Measurements from ENCODE around the gene PAK1.

The PAK1 gene

DNA sequence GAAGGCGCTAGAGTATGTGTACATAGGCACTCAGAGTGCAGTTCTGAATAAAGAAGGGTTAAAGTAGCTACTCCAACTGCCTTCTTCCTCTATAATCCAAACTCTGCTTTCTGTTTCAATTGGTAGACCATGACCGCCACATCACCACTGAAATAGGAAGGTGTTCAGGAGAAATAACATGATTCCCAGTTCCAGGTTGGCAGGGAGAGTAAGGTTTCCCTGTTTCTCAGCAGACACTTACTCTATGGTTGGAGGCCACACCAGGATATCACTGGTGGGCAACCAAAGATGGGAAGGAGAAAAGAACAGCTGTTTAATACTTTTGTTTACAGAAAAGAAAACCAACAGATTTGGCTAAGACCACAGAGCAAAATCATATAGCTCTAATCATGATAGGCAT is 37.9 kb downstream of the PAK1 start:
- no peak for DNase-seq (ENCODE audit: low spot score)

DNA sequence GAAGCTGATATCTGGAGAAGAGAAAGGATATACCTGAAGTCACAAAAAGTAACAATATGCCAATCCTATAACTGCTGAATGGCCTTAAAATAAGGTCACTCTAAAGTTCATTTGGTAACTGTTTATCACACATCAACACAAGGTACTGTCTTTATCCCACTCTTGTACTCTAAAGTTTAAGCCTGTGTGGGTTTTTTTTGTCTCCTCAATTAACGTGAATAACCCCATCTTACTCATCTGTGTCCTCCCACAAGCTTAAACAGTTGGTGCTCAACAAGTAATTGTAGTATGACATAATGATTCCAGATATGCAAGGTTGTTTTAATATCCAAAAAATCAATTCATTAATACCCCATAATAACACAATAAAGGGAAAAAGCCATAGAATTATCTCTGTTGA is 42.1 kb downstream of the PAK1 start:
- no peak for DNase-seq (ENCODE audit: low spot score)

DNA sequence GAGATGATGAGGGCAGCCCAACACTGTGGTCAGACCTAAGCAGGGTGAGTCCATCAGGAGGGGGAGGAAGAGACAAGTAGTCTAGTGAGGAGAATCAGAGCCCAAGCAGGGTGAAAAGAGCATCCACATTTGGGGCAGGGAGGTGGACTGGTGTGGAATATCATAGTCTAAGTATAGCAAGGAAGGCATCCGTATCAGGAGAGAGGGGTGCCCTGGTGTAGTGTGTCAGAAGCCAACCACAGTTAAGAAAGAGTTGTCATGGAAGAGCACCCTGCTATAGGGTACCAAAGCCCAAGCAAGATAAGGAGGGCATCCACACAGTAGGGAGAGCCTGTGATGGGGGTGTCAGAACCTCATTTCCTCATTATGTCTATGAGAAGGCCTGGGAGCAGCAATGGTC is 45.3 kb downstream of the PAK1 start:
- DNase-seq (ENCODE audit: low spot score): no peak

DNA sequence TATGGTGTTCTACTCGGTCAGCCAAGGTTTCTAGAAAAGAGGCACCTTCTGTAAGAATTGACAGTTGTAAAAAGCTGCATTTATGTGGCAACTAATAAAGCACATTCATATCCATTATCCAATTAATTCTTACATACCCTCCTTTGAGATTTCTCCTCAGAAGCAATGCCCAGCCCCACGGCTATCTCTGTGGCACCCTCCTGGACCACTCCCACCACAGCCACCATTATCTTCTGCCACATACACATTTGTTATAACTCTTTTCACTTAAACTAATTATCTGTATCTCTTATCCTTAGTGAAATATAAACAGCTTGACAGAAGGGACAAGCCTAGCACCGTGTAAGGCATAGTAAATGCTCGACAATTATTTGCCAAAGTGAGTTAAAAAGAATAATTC is 48.5 kb downstream of the PAK1 start:
- no peak for DNase-seq (ENCODE audit: low spot score)

DNA sequence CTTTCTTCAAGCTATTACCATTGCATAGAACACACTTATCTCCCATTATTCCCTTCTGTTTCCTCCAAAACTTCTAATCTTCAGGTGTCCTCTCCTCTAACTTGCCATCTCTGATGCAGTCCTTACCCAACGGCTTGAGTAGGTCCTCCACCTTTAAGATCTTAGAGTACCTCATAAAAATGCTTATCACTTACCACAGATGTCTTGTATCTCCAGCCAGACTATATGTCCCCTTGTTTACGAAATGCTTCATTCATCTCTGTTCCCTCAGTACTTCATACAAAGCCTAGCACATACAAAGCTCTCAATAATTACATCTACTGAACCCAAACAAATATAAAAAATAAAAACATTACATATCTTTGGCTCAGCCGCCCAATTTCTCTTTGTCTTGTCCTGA is 49.2 kb downstream of the PAK1 start:
- no peak for DNase-seq (ENCODE audit: low spot score)

DNA sequence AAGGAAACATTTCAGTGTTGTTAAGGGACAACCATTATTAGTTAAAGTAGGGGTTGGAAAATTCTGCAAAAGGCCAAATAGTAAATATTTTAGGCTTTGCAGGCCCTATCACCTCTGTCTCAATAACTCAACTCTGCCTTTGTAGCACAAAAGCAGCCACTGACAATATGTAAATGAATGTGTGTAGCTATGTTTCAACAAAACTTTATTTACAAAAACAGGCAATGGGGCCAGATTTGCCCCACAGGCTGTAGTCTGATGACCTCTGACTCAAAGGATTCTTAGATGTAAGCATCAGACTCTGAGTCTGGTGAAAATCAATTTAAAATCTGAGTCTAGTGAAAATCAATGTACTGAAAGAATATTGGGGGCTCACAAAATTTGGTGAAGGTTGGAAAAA is 50.3 kb downstream of the PAK1 start:
- no peak for DNase-seq (ENCODE audit: low spot score)

DNA sequence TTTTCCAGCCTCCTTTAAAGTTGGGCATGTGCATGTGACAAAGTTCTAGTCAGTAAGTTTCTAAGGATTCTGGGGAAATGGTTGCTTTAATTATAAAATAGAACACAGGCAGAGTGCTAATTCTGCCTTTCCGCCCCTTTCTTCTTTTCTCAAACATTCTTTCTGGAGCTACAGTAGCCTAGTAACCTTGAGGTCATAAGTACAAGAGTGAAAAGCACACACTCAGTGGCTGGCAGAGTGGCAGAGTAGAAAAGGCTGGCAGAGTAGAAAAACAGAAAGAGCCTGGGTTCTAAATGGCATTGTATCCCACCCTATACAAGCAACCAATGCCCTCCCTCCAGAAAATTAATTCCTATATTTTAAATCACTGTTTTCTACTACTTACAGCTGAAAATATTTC is 51.2 kb downstream of the PAK1 start:
- DNase-seq (ENCODE audit: low spot score): no peak

DNA sequence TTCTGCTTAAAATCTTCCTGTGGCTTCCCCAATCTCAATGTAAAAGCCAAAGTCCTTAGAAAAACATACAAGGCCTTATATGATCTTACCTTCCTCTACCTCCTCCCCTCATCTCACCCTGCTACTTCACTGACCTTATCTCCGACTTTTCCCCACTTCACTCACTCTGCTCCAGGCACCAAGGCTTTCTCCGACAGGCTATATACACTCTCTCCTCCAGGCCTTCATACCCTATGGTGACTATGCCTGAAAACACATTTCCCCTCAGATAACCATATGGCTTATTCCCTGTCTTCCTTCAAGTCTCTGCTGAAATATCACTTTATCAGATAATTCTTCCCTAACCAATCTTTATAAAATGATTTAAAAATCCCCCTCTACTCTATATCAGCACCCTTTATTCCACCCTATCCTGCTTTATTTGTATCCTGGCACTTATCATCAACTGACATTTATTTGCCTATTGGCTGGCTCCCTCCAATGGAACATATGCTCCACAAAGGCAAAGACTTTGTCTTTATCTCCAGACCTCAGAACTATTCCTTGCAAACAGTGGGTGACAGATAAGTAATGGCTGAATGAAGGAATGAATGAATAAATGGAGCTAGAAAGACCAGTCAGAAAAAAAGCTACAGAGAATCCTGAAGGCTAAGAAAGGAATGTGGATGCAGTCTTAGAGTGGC is 52.7 kb downstream of the PAK1 start:
- DNase-seq (ENCODE audit: low spot score): no peak

DNA sequence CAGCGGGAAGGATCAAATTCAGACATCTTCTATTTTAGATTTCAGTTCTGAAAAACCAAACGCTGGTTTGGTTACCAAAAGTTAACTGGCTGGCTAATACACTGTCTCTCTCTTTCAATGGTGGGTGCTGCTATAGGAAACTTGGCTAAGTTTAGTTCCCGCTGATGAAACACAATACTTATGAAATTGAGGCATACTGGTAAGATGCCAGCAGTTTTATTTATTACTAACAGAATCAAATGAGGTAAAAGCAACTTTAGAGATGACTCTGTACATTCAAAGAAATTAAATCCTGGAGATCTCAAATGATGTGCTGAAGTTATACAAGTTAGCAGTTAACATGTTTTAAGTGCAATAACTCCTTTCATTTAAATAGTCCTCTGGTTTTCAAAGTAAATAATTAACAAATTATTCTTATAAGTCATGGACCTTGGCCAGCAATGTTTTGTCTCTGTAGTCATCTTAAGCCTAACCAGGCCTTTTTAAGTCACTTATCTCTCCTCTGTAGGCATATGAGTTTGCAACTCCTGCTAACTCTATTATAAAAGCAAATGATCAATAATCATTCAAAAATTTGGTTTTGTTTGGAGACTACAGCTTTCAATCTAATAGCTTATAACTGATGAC is 54.8 kb downstream of the PAK1 start:
- no peak for DNase-seq (ENCODE audit: low spot score)

DNA sequence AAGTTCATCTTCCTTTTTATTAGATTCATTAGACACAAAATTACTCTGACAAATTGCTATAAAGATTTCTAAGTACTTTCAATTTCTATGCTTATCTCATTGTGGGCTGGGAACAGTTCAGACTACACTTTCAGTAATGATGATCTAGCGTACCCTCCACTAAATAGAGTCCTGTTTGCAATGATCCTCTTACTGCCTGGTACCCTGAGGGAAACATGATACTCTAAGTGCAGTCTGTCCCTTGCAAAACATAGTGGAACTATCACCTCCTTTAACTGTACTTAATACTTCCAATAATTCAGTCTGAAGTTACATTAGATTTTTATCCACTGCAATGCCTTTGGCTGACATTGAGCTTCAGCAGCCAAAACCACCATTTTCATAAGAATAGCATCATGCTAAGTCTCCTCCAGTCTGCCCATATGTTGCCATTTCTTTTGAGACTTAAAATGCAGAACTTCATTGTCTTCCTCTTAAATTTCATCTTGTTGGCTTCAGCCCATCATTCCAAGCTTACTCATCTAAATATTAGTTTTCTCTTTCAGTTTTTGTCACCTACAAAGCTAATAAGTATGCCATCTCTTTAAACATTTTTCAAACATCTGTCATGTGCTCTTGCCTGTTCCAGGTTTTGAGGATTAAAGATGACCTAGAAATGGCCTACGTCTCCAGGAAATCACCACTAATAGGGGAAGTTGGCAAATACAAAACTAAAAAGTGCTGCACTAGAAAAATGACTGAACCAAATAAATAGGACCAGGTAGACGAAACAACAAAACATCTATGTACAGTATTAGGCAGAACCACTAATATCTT is 55.5 kb downstream of the PAK1 start:
- DNase-seq (ENCODE audit: low spot score): no peak

DNA sequence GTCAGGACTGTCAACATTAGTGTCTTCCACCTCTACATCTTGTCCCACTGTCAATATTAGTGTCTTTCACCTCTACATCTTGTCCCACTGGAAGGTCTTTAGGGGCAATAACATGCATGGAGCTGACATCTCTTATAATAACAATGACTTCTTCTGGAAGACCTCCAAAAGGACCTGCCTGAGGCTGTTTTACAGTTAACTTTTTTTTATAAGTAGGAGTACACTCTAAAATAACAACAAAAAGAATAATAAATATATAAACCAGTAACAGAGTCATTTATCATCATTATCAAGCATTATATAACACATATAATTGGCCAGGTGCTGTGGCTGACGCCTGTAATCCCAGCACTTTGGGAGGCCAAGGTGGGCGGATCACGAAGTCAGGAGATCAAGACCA is 57.5 kb downstream of the PAK1 start:
- no peak for DNase-seq (ENCODE audit: low spot score)

DNA sequence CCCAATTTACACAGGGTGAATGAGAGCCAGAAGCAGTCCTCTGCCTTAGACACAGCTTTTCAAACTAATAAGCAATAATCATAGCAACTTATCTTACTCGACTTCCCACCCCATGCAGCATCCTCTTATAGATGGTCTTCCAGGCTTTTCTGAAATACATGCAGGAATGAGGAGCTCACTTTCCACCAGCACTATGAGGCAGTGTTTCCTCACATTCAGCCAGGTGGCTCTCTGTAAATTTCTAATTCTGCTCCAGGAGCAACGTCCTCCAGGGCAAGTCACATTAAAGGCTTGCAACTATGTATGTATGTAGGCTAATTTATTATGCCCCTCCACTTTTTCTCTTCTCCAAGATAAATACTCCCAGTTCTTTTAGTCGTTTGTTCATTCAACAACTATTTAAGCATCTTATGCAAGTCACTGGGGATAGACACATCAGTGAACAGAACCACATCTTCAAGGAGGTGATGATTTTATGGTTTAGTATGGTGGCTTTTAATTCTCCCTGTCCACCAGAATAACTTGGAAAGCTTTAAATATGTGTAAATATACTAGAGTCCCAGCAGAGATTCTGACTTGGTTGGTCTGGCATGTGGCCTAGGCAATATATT is 59.9 kb downstream of the PAK1 start:
- no peak for DNase-seq (ENCODE audit: low spot score)

DNA sequence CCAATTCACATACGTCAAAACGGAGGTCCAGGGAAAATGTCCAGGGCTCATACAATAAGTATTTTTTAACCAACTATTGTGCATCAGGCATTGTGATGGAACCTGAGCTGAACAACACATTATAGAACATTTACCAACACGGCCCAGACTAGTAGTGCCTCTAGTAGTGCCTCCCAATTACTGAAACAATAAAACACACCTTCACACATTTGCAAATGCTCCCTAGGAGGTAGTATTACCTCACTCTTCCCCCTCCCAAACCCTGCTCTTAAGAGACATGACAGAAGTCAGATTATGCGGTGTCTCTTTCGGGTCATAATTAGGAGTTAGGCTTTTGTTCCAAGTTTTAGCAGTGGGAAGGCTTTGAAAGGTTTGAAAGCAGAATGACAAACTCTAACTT is 61.1 kb downstream of the PAK1 start:
- no peak for DNase-seq (ENCODE audit: low spot score)

DNA sequence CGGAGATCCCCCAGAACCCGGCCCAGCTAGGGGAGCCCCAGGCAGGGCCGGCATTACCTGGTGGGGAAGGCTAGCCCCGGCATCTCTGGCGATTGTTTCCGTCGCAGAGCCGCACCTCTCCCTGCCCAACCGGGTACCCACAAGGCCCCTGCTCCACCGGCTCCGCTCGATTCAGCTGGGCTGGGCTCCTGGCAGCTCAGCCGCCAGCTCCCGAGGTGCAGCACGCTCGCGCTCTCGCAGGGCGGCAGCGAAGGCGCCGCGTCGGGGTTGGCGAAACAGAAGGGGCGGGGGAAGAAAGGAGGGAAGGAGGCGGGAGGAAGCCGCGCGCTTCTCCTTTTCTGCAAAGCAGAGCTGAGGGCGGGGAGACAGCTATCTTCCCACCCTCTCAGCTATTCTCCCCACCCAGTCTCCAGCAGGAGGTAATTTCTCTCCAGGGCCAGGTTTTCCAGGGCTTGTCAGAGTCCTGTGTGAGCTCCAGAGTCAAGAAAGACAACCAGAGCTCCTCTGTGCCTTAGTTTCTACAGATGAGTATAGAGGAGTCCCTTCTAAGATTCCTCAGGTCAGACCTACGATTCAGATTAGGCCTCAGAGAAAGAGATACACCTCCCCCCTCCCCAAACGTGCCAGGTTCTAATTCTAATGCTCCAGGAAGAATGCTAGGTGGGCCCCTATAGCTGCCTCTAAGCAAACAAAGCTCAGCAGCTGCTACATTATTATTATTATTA is 62.0 kb downstream of the PAK1 start:
- DNase-seq (ENCODE audit: low spot score): peak; percentile 87

DNA sequence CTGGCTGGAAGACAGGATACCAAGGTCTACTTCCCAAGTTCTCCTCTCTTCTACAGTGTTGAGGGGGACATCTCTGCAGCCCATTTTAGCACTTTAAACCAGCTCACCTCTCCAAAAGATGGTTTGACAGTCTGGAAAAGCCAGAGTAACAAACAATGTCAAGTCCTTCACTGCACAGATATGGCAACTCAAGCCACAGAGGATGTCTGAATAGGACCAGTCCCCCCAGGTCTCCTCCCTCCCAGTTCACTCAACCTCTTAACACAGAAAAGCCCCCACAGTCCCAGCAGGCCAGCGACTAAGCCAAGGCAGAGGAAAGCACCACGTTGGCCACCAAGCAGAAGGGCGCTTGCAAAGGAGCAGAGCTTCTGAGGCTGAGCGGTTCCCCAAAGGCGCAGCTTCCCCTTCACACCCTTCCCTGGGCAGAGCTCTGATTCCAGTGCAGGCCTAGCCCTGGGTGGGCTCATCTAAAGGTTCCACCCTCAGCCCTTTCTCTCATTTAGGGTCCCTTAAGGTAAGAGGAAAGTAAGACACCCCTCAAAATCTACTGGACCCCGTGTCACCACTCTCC is 62.7 kb downstream of the PAK1 start:
- peak; percentile 29 for DNase-seq (ENCODE audit: low spot score)

DNA sequence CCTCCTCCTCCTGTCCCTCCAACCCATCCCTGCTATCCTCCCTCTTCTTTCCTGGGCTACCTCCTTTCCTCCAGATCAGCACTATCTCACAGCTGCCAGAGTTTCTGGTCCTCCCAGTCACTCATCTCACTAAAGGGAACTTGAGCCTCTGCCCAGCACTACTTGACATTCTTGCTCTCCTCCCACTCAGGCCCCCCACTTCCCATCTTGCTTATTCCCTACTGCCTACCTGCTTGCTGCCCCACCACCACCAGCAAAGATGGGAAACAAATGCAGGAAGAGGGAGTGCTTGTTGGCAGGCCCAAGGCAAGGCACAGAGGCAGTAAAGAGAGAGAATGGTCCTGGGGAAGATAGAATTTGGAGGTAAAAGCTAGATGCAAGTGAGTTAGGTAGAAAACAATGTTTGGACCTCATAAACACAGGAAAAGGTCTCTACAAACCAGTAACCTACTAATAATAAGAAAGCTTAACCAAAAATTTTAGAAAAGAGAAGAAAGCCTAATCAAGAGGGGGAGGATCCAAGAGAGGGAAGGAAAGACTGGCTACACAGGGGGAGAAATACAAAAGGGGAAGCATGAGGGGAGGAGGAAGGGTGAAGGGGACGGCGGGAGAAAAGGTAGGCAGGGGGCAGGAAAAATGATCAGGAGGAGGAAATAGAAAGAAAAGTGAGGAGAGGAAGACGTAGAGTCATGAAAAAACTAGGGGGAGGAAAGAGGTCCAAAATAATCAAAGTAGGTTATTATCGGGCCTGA is 63.6 kb downstream of the PAK1 start:
- no peak for DNase-seq (ENCODE audit: low spot score)

DNA sequence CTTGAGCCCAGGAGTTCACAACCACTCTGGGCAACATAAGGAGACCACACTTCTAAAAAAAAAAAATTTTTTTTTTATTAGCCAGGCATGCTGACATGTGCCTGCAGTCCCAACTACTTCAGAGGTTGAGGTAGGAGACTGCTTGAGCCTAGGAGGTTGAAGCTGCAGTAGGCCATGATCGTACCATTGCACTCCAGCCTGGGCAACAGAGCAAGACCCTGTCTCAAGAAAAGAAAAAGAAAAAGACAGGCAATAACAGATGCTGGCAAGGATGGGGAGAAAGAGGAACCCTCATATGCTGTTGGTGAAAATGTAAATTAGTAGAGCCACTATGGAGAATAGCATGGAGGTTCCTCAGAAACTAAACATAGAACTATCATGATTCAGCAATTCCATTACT is 64.8 kb downstream of the PAK1 start:
- DNase-seq (ENCODE audit: low spot score): no peak

DNA sequence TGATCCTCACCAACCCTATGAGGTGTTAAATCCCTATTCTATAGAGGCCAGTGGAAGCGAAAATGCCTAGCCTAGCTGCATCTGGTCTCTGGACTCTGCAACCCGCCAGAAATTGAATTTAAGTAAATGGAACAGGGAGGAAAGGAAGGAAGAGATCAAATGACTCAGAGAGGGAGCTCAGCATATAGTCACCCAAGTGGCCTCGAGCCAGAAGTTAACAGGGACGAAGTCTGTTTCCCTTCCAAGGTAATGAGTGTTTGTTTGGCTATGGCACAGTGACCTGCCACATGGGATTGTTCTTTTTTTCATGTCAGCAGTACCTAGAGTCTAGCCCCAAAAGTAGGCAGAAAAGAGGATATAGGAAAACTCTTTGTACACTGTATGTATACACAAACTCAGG is 66.3 kb downstream of the PAK1 start:
- DNase-seq (ENCODE audit: low spot score): peak; percentile 85

DNA sequence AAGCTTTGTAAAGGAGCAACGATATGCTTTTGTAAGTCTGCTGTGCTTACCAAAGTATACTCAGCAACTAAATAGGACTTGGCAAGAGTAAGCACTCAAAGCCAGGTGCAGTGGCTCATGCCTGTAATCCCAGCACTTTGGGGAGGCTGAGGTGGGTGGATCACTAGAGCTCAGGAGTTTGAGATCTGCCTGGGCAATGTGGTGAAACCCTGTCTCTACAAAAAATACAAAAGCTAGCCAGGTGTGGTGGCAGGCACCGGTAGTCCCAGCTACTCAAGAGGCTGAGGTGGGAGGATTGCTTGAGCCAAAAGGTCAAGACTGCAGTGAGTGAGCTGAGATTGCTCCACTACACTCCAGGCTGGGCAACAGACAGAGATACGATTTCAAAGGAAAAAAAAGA is 67.5 kb downstream of the PAK1 start:
- DNase-seq (ENCODE audit: low spot score): no peak

DNA sequence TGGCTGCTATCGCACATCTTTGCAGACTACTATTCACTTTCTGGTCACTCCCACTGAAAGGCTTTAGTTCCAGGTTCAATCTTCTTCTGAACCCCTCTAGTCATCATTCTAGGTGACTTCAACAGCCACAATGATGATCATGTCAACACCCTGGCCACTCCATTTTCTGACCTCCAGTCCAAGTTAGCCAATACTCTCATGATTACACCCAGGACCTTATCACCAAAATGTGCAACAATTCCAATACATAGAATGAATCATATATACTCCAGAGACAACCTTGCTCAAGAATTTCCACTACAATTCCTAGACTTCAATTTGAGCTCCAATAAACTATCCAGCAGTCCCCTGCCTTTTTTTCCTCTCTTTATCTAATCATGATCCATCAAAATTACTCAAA is 70.7 kb downstream of the PAK1 start:
- DNase-seq (ENCODE audit: low spot score): no peak

DNA sequence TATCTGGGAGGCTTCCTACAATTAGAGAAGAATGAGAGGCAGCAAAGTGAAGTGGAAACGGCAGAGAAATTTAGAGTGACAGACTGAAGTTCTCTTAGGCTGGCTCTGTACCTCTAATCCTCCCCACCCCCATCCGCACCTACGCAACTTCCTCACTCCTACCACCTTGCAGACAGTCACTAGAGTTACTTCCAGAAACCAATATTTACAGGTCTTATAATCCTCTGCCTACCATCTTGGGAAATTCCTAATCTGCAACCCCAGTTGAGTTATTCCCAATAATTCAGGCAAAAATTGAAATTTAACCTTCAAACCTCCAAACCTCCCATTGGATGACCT is 71.7 kb downstream of the PAK1 start:
- DNase-seq (ENCODE audit: low spot score): no peak
